H54 (cell line): Measurements from ENCODE around the gene FFAR3.

Experiments
- DNase-seq: peaks from one replicate; pipeline ENCODE4 v3.0.0; 2011; ENCODE audit warnings: low spot score, mixed read lengths; ENCODE audit not compliant: insufficient read length
- FAIRE-seq: peaks from 3 replicates; lab custom pipeline; 2011; peaks lifted over from hg19 to GRCh38; lab: Jason Lieb, UNC
- POLR2A ChIP-seq: IDR thresholded peaks from 2 replicates; pipeline ENCODE4 v1.6.1; 2011; ENCODE audit warnings: low read depth, mild to moderate bottlenecking, low read length

FFAR3 gene

GRCh38 chr19:35380450-35381124 lies 22.3 kb downstream of the FFAR3 start:
- DNase-seq (no peak), FAIRE-seq (no peak)

GRCh38 chr19:35381318-35381717 lies 23.1 kb downstream of the FFAR3 start:
- TF ChIP-seq POLR2A: no peak
- no peak for DNase-seq
- FAIRE-seq: no peak

More at GRCh38 chr19:35380450-35381124, 22.3 kb downstream of the FFAR3 start:
- TF ChIP-seq POLR2A: no peak

GRCh38 chr19:35381926-35382325 lies 23.7 kb downstream of the FFAR3 start:
- DNase-seq (no peak), FAIRE-seq (no peak)
- TF ChIP-seq POLR2A: no peak

GRCh38 chr19:35383536-35383935 lies 25.3 kb downstream of the FFAR3 start:
- TF ChIP-seq POLR2A: no peak

GRCh38 chr19:35388277-35389054 lies 30.2 kb downstream of the FFAR3 start:
- DNase-seq: no peak
- FAIRE-seq: no peak
- no peak for TF ChIP-seq POLR2A

More at GRCh38 chr19:35383536-35383935, 25.3 kb downstream of the FFAR3 start:
- FAIRE-seq: no peak
- DNase-seq: no peak

- FAIRE-seq (no peak), DNase-seq (no peak)
- TF ChIP-seq POLR2A: no peak
Observed at GRCh38 chr19:35389192-35389861, 31.1 kb downstream of the FFAR3 start.

- DNase-seq (no peak), FAIRE-seq (no peak)
- TF ChIP-seq POLR2A: no peak
Observed at GRCh38 chr19:35392742-35393715, 34.8 kb downstream of the FFAR3 start.

GRCh38 chr19:35395382-35396199 lies 37.3 kb downstream of the FFAR3 start:
- FAIRE-seq: no peak
- no peak for DNase-seq

GRCh38 chr19:35396240-35396885 lies 38.1 kb downstream of the FFAR3 start:
- DNase-seq (no peak), FAIRE-seq (no peak)
- no peak for TF ChIP-seq POLR2A

More at GRCh38 chr19:35395382-35396199, 37.3 kb downstream of the FFAR3 start:
- TF ChIP-seq POLR2A: no peak

GRCh38 chr19:35397064-35397463 lies 38.8 kb downstream of the FFAR3 start:
- DNase-seq (no peak), FAIRE-seq (no peak)
- no peak for TF ChIP-seq POLR2A

- no peak for TF ChIP-seq POLR2A
- DNase-seq (no peak), FAIRE-seq (no peak)
Observed at GRCh38 chr19:35398570-35398969, 40.3 kb downstream of the FFAR3 start.

- no peak for FAIRE-seq
- no peak for DNase-seq
- no peak for TF ChIP-seq POLR2A
Observed at GRCh38 chr19:35399231-35399630, 41.0 kb downstream of the FFAR3 start.
